NCI-H526 treated with DMSO at 0.1 percent for 48 hours (cell line): ENCODE data around the gene CST4.
"Not testable (repeated sequence)": the region's sequence is repeated elsewhere in the genome, so short reads cannot be mapped to it uniquely, and the experiment has no call there.

Experiments used
- DNase-seq: peaks from one replicate; lab custom pipeline; 2025; lab: John Stamatoyannopoulos, UW

The CST4 gene

GRCh38 chr20:23659989-23660837, 28.6 kb downstream of the CST4 start:
- no peak for DNase-seq

- not testable (repeated sequence) for DNase-seq
These were observed 29.2 kb downstream of the CST4 start for GRCh38 chr20:23659610-23659988.

GRCh38 chr20:23658989-23659609, 29.7 kb downstream of the CST4 start:
- no peak for DNase-seq

- no peak for DNase-seq
These were observed 30.5 kb downstream of the CST4 start for GRCh38 chr20:23658336-23658735.

GRCh38 chr20:23657202-23657601, 31.6 kb downstream of the CST4 start:
- no peak for DNase-seq

GRCh38 chr20:23656372-23656771, 32.5 kb downstream of the CST4 start:
- DNase-seq, result no peak

GRCh38 chr20:23655491-23656211, 33.2 kb downstream of the CST4 start:
- DNase-seq, result no peak

- DNase-seq, result no peak
These were observed 34.1 kb downstream of the CST4 start for GRCh38 chr20:23654717-23655116.

GRCh38 chr20:23654000-23654399, 34.8 kb downstream of the CST4 start:
- DNase-seq, result no peak

GRCh38 chr20:23653400-23653938, 35.4 kb downstream of the CST4 start:
- no peak for DNase-seq

- DNase-seq, result no peak
These were observed 35.9 kb downstream of the CST4 start for GRCh38 chr20:23652926-23653325.

GRCh38 chr20:23652371-23652770, 36.5 kb downstream of the CST4 start:
- no peak for DNase-seq

GRCh38 chr20:23651117-23651516, 37.7 kb downstream of the CST4 start:
- DNase-seq, result no peak

- DNase-seq, result no peak
These were observed 38.9 kb downstream of the CST4 start for GRCh38 chr20:23649830-23650417.

- no peak for DNase-seq
These were observed 39.6 kb downstream of the CST4 start for GRCh38 chr20:23649242-23649641.

GRCh38 chr20:23647346-23647745, 41.5 kb downstream of the CST4 start:
- no peak for DNase-seq

GRCh38 chr20:23646106-23646873, 42.5 kb downstream of the CST4 start:
- no peak for DNase-seq

GRCh38 chr20:23645575-23645974, 43.3 kb downstream of the CST4 start:
- DNase-seq, result no peak

GRCh38 chr20:23644164-23644563, 44.7 kb downstream of the CST4 start:
- DNase-seq, result no peak

GRCh38 chr20:23643659-23644058, 45.2 kb downstream of the CST4 start:
- no peak for DNase-seq

GRCh38 chr20:23641936-23642751, 46.7 kb downstream of the CST4 start:
- no peak for DNase-seq
